ENCODE measurements around the gene ZNF77.
"Not testable (repeated sequence)": the region's sequence is repeated elsewhere in the genome, so short reads cannot be mapped to it uniquely, and the experiment has no call there.

ZNF77 gene

GRCh38 chr19:2970201-2970835, 25.5 kb upstream of the ZNF77 start:
- no peak for DNase-seq (ENCODE audit: low read depth in 2 of 2)

- no peak for DNase-seq (ENCODE audit: low read depth in 2 of 2)
These were observed 24.3 kb upstream of the ZNF77 start for GRCh38 chr19:2969104-2969504.

GRCh38 chr19:2967972-2968371, 23.2 kb upstream of the ZNF77 start:
- DNase-seq (ENCODE audit: low read depth in 2 of 2), result no peak

DNA sequence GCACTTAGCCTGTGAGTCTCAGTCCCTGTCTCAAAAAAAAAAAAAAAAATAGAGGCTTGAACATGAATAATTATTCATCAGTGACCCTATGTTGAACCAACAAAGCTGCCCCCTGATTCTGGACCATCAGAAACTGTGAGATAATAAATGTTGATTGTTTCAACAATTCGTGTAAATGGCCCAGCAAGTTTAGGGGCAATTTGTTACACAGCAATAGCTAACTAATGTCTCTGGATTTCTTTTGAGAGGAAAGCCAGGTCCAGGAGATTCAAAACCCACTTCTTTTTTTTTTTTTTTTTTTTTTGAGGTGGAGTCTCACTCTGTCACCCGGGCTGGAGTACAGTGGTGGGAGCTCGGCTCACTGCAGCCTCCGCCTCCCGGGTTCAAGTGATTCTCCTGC, 20.1 kb upstream of the ZNF77 start:
- no peak for DNase-seq (ENCODE audit: low read depth in 2 of 2)

DNA sequence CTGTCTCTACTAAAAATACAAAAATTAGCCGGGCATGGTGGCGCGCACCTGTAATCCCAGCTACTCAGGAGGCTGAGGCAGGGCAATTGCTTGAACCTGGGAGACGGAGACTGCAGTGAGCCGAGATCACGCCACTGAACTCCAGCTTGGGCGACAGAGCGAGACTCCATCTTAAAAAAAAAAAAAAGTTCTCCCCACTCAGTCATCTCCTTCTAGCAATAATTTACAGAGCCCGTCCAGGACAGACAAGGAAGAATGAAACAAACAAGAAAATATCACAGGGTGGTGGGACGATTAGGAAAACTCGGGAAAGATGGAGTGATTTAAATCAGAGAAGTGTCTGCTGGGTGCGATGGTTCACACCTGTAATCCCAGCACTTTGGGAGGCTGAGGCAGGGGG, 18.9 kb upstream of the ZNF77 start:
- DNase-seq (ENCODE audit: low read depth in 2 of 2), result not testable (repeated sequence)

GRCh38 chr19:2963122-2963521, 18.4 kb upstream of the ZNF77 start:
- DNase-seq (ENCODE audit: low read depth in 2 of 2), result no peak

DNA sequence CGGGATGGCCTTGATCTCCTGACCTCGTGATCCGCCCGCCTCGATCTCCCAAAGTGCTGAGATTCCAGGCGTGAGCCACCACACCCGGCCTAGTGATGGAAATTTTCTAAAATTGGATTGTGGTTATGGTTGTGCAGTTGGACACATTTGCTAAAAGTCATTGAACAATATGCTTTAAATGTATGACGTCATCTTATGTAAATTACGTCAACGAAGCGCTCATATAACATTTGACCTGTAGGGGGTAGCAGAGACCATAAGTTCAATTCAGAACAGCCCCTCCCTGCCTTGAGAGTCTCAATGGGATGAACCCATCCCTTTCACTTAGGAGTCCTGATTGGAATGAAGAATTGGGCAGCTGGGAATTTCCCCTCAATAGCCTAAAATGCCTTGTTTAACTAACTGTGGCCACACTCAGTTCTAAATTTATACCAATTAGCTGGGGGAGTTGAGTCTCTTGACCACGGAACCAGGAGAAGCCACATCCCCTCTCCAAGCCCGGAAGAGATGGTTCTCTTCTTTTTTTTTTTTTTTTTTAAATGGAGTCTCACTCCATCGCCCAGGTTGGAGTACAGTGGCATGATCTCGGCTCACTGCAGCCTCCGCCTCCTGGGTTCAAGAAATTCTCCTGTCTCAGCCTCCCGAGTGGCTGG, 17.4 kb upstream of the ZNF77 start:
- DNase-seq (ENCODE audit: low read depth in 2 of 2), result peak in 1 of 2 donors; percentile 39

GRCh38 chr19:2960120-2960519, 15.3 kb upstream of the ZNF77 start:
- DNase-seq (ENCODE audit: low read depth in 2 of 2), result no peak

- DNase-seq (ENCODE audit: low read depth in 2 of 2), result no peak
These were observed 12.4 kb upstream of the ZNF77 start for GRCh38 chr19:2957160-2957559.

GRCh38 chr19:2952953-2953481, 8.2 kb upstream of the ZNF77 start:
- no peak for DNase-seq (ENCODE audit: low read depth in 2 of 2)

- peak; percentile 100 for DNase-seq (ENCODE audit: low read depth in 2 of 2)
These were observed 5.7 kb upstream of the ZNF77 start for GRCh38 chr19:2950286-2951124.

DNA sequence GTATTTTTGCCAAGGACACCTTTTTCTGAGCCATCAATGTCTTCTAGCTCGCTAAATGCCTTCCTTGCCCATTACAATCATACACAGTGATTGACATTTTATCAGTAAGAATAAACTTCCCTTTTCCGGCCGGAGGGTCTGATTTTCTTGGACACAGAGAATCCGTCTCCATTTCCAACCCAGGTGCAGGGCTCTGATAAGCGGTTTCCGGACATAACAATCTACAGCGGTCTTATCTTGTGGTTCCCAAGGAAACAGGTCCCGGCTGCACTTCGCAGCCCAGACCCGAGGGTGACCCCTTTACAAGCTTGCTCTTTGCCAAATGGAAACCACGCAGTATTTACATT, 5.1 kb upstream of the ZNF77 start:
- no peak for DNase-seq (ENCODE audit: low read depth in 2 of 2)

DNA sequence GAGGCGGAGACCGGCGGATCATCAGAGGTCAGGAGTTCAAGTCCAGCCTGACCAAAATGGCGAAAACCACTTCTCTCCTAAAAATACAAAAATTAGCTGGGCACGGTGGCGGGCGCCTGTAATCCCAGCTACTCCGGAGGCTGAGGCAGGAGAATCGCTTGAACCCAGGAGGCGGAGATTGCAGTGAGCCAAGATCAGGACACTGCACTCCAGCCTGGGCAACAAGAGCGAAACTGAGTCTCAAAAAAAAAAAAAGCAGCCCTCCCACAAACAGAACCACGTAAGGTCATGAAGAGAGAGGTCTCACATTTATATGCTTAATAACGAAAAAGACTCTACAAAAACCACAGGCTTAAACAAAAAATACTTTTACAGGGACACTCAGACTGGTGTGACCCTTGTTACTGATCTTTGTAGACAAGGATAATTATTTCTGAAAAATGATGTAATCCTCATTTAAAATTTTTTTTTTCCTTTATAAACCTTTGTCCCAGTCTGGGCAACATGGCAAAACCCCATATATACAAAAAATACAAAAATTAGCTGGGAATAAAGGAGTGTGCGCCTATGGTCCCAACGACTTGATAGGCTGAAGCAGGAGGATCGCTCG, 909 bp upstream of the ZNF77 start:
- no peak for DNase-seq (ENCODE audit: low read depth in 2 of 2)

DNA sequence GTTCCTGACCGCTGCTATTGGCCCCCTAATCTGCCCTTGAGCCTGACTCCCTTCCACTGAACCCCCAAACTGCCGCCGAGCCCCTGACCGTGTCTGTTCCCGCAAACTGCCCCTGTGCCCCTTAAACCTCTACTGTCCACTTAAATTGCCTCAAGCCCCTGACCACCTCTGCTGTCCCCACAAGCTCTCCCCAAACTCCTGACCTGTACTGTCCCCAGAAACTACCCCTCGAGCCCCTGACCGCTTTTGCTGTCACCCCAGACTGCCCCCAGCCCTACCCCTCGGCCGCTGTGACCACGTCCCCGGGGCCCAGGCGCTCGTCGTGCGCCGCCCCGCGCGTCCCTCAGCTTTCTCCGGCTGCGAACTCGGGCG, 382 bp downstream of the ZNF77 start:
- DNase-seq (ENCODE audit: low read depth in 2 of 2), result no peak

- DNase-seq (ENCODE audit: low read depth in 2 of 2), result no peak
These were observed 1.7 kb downstream of the ZNF77 start for GRCh38 chr19:2942928-2943640.

DNA sequence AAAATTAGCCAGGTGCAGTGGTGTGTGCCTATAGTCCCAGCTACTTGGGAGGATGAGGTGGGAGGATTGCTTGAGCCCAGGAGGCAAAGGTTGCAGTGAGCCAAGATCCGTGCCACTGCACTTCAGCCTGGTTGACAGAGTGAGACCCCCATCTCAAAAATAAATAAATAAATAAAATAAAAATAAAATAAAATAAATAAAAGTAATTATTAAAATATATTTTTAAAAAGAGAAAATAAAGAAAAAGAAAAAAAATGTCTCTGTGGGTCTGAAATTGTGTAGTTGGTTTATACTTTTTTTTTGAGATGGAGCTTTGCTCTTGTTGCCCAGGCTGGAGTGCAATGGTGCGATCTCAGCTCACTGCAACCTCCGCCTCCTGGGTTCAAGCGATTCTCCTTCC, 8.9 kb downstream of the ZNF77 start:
- not testable (repeated sequence) for DNase-seq (ENCODE audit: low read depth in 2 of 2)

GRCh38 chr19:2933490-2933910, 11.3 kb downstream of the ZNF77 start:
- no peak for DNase-seq (ENCODE audit: low read depth in 2 of 2)

- DNase-seq (ENCODE audit: low read depth in 2 of 2), result no peak
These were observed 17.7 kb downstream of the ZNF77 start for GRCh38 chr19:2927032-2927430.

DNA sequence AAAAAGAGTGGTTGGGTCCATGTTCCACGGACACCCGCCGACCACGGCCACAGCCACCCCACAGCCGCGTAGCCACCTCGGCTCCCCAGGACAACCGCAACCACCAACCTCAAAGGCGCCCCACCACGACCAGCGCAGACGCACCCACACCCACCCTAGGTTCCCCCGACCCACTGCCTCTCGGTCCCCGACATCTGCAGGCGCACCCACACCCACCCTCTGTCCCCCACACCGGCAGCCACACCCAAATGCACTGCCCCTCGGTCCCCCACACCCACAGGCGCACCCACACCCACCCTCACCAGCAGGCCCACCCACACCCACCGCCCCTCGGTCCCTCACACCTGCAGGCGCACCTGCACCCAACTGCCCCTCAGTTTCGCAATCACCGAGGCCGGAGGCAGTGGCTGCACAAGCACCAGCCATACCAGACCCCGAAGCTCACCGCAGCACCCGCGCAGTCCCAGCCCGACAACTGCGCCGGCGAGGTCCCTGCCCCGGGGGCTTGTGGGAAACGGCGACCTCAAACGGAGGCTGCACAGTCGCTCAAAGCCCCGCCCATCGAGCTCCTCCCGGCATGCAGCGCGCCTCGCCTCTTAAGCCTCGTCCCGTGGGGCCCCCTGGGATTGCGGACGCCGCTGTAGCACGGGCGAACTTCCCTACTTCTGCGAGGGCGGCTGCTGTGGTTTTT, 18.3 kb downstream of the ZNF77 start:
- DNase-seq (ENCODE audit: low read depth in 2 of 2), result no peak

DNA sequence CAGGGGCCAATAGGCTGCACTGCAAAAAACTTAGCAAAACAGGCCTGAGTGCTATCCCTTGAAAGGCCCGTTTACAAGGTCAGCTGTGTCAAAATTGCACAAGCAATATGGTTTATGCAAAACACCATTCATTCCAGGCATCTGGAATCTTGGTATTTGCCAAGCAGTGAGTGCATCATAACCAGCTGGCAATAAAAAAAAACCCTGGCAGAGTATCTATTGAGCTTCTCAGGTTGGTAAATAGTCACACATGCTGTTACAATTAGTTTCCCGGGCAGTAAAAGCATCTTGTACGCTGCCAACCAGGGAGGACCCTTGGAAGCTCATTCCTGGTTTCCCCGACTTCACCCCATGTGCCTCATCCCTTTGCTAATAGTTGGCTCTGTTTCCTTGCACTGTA, 21.3 kb downstream of the ZNF77 start:
- no peak for DNase-seq (ENCODE audit: low read depth in 2 of 2)

DNA sequence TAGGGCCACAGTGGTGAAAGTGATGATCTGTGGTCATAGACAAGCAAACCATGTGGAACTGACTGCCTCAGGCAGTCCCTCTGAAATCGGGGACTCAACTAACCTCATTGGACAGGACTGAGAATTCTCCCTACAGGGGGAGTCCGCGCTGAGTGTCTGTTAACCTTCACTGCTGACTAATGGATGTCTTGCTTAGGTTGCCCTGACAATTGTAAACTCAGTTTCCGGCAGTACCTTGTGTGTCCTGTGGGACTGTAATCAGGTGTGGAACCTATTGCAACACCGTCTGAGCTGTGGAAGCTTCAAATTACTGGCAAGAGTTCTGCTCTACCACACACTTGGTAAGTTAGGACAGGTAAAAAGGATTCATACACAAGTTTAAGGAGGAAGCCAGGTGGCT, 21.8 kb downstream of the ZNF77 start:
- DNase-seq (ENCODE audit: low read depth in 2 of 2), result no peak
